ENCODE results near the gene PEX10. TPM values are rescaled to one million over a fixed set of nuclear protein-coding genes. Genes with fewer than 3 reads are reported as not detected.

The PEX10 gene
- total and polyA plus RNA-seq, 4 donors = 4.0 to 15.3 (median 11.4) TPM

DNA sequence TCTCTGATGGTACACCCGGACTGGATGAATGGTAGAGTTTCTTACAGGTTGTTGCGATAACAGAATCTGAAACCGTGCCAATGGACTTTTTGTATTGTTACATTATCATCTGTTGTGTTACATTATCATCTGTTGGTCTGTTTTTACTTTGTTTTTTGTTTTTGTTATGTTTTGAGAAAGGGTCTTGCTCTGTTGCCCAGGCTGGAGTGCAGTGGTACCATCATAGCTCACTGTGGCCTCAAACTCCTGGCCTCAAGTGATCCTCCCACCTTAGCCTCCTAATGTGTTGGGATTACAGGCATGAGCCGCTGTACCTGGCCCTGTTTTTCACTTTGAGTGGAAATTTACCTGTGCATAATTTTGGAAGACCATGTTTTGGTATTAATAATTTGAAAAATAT is 10.2 kb upstream of the PEX10 start:
- no peak for ATAC-seq (ENCODE audit: low FRiP score)
- no peak for DNase-seq

DNA sequence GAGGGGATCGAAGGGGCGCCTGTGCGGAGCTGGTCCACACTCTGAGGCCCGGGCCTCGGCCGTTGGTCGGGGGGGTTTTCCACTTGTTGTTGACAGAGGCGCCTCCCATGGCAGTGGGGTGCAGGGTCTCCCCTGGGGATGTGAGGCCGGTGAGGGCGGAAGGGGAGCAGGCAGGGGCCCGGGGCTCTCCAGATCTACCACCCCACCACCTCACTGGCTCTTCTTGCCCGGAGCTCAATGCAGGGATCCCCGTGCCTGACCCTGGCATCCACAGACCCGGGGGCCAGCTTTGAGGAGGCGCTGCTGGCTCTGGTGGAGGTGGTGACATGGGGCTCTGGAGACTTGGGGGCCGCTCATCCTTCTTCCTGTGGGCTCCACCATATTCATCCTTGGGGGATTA is 7.1 kb upstream of the PEX10 start:
- intact Hi-C loops (cut with DNase I) = loop anchor here in 1 of 2 donors (5.0 kb wide), 1 partner anchor 368 kb away; no protein-coding TSS in a partner anchor
- Histone ChIP-seq H3K36me3 (ENCODE audit: control insufficient read depth in 1 of 2, insufficient read depth in 2 of 2, low read length in 1 of 2) (no peaks in the 10 kb centered on the region), H3K27ac (ENCODE audit: low read depth in 1 of 2, low read length in 2 of 2) (no peak overlapping the region), H3K9me3 (ENCODE audit: control insufficient read depth, low read length) (peaks cover 5% of the 10 kb centered on the region), H3K27me3 (ENCODE audit: control insufficient read depth in 1 of 2, insufficient read depth in 2 of 2, low read length in 1 of 2) (no peaks in the 10 kb centered on the region), H3K4me1 (ENCODE audit: control insufficient read depth in 1 of 2, insufficient read depth in 2 of 2, low read length in 2 of 2) (no peaks in the 10 kb centered on the region), H3K4me3 (ENCODE audit: low read length in 2 of 2) (no peak overlapping the region)
- WGBS, 2 donors = 77% methylated on average over 16 of the region's 16 CpGs
- no peak for ATAC-seq (ENCODE audit: low FRiP score)
- DNase-seq = no peak

More for the DNA sequence above, 10.2 kb upstream of the PEX10 start:
- WGBS, 2 donors = 89 to 90% methylated on average over 4 of the region's 4 CpGs
- Histone ChIP-seq H3K9me3 (ENCODE audit: control insufficient read depth, low read length) (peaks cover 5% of the 10 kb centered on the region), H3K27ac (ENCODE audit: low read depth in 1 of 2, low read length in 2 of 2) (no peak overlapping the region), H3K4me3 (ENCODE audit: low read length in 2 of 2) (no peak overlapping the region), H3K36me3 (ENCODE audit: control insufficient read depth in 1 of 2, insufficient read depth in 2 of 2, low read length in 1 of 2) (no peaks in the 10 kb centered on the region), H3K4me1 (ENCODE audit: control insufficient read depth in 1 of 2, insufficient read depth in 2 of 2, low read length in 2 of 2) (no peaks in the 10 kb centered on the region), H3K27me3 (ENCODE audit: control insufficient read depth in 1 of 2, insufficient read depth in 2 of 2, low read length in 1 of 2) (no peaks in the 10 kb centered on the region)
- intact Hi-C loops (cut with DNase I) = no loop called here

DNA sequence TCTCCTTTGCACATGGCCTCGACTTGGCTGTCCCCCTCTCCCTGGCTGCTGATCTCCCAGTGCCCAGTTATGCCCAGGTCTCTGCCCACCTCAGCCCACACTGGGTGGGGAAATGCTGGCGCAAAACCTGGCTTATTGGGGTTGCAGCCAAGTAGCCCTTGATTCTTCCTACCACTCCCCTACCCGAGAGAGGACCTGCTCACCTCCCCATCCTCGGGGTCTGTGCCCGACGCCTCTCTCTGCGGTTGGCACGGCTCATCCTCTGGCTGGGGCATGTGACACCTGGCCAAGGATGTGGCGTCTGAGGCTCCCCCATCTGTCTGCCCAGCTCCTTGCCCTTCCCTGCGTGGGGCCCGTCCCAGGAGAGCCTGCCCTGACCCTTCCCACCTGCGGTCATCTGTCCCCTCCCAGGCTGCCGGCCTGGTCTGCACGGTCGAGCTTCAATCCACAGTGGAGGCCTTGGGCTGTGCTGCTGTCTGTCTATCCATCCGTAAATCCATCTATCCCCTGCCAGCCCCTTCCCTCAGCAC is 6.5 kb upstream of the PEX10 start:
- DNase-seq = no peak
- 63 to 69% methylated on average over 16 of the region's 16 CpGs for WGBS, 2 donors
- Histone ChIP-seq H3K4me1 (ENCODE audit: control insufficient read depth in 1 of 2, insufficient read depth in 2 of 2, low read length in 2 of 2) (no peaks in the 10 kb centered on the region), H3K4me3 (ENCODE audit: low read length in 2 of 2) (no peak overlapping the region), H3K27me3 (ENCODE audit: control insufficient read depth in 1 of 2, insufficient read depth in 2 of 2, low read length in 1 of 2) (no peaks in the 10 kb centered on the region), H3K9me3 (ENCODE audit: control insufficient read depth, low read length) (peaks cover 5% of the 10 kb centered on the region), H3K36me3 (ENCODE audit: control insufficient read depth in 1 of 2, insufficient read depth in 2 of 2, low read length in 1 of 2) (no peaks in the 10 kb centered on the region), H3K27ac (ENCODE audit: low read depth in 1 of 2, low read length in 2 of 2) (no peak overlapping the region)
- ATAC-seq (ENCODE audit: low FRiP score) = no peak
- intact Hi-C loops (cut with DNase I) = loop anchor here in 1 of 2 donors (5.0 kb wide), 1 partner anchor 368 kb away; no protein-coding TSS in a partner anchor

DNA sequence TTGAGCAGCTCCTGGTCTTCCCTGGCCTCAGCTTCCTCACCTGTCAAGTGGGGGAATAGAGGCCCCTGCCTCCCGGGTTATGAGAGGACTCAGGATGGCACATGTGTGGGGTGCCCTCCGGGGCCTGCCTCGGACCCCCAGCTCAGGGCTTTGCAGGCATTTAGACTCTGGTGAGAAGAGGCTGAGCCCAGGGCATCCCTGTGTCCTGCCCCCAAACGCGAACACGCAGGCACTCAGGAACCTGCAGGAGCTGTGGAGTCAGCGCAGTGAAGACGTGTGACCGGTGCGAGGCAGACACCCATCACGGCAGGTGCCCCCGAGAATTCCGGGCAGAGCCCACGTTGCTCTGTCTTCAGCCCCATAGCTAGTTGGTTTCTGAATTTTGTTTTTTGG is 5.5 kb upstream of the PEX10 start:
- intact Hi-C loops (cut with DNase I) = loop anchor here in 1 of 2 donors (5.0 kb wide), 1 partner anchor 369 kb away; no protein-coding TSS in a partner anchor
- Histone ChIP-seq H3K27ac (ENCODE audit: low read depth in 1 of 2, low read length in 2 of 2) (no peak overlapping the region), H3K9me3 (ENCODE audit: control insufficient read depth, low read length) (no peaks in the 10 kb centered on the region), H3K27me3 (ENCODE audit: control insufficient read depth in 1 of 2, insufficient read depth in 2 of 2, low read length in 1 of 2) (no peaks in the 10 kb centered on the region), H3K4me3 (ENCODE audit: low read length in 2 of 2) (no peak overlapping the region), H3K4me1 (ENCODE audit: control insufficient read depth in 1 of 2, insufficient read depth in 2 of 2, low read length in 2 of 2) (no peaks in the 10 kb centered on the region), H3K36me3 (ENCODE audit: control insufficient read depth in 1 of 2, insufficient read depth in 2 of 2, low read length in 1 of 2) (no peaks in the 10 kb centered on the region)
- ATAC-seq (ENCODE audit: low FRiP score) (no peak), DNase-seq (no peak)
- 70 to 74% methylated on average over 14 of the region's 14 CpGs for WGBS, 2 donors

DNA sequence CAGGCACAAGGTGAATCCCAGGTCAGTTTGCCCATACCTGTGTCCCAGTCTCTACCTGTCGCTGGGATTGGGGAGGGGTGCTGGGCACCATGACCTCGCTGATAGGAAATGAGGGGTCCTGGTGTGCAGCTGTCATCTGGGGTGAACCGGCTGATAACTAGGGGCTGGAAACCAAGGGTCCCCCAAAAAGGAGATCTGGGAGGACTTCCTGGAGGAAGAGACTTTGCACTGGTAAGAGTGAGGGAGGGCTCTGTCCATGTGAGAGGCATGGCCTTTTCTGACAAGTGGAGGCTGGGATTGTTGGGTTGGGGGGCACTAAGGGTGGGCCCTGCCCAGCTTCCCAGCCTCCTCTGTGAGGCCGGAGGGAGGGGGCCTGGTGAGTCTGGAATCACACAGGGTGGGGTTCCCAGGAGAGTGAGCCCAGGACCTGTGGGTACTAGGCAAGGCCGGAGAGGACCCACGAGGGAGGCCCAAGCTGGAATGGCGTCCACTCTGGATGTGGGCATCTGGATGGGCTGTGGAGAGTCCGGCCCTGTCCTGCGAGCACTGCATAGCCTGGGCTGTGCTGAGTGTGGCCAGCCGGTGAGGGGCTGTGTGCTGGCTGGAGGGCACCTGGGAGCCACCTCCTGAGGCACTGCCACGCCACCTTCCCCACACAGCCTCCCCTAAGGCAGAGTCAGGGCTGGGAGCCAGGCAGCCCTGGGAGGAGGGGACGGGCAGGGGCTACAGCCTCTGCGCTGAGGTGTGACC is 4.9 kb upstream of the PEX10 start:
- Histone ChIP-seq H3K4me1 (ENCODE audit: control insufficient read depth in 1 of 2, insufficient read depth in 2 of 2, low read length in 2 of 2) (no peaks in the 10 kb centered on the region), H3K9me3 (ENCODE audit: control insufficient read depth, low read length) (no peaks in the 10 kb centered on the region), H3K27me3 (ENCODE audit: control insufficient read depth in 1 of 2, insufficient read depth in 2 of 2, low read length in 1 of 2) (no peaks in the 10 kb centered on the region), H3K4me3 (ENCODE audit: low read length in 2 of 2) (no peak overlapping the region), H3K27ac (ENCODE audit: low read depth in 1 of 2, low read length in 2 of 2) (no peak overlapping the region), H3K36me3 (ENCODE audit: control insufficient read depth in 1 of 2, insufficient read depth in 2 of 2, low read length in 1 of 2) (no peaks in the 10 kb centered on the region)
- ATAC-seq (ENCODE audit: low FRiP score) (no peak), DNase-seq (no peak)
- intact Hi-C loops (cut with DNase I) = loop anchor here in 1 of 2 donors (5.0 kb wide), 1 partner anchor 370 kb away; no protein-coding TSS in a partner anchor
- 69 to 71% methylated on average over 13 of the region's 13 CpGs for whole genome bisulfite sequencing, 2 donors

DNA sequence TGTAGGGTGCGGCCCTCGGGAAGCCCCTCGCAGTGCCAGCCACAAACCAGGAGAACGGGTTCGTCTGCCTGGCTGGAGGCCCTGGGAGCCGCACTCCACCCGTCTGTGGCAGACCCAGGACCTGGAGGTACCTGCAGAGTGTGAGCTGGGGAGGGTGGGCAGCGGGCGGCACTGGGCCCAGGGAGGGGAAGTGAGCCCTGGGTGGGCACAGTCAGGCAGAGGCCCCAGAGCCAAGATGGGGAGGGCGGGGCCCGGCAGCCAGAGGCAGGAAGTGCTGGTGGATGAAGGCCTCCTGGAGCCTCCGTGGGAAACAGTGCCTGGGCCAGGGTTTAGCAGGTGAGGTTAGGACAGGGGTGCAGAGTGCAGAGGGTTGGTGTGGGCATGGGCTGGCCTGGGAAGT is 4.0 kb upstream of the PEX10 start:
- Histone ChIP-seq H3K4me3 (ENCODE audit: low read length in 2 of 2) (no peak overlapping the region), H3K36me3 (ENCODE audit: control insufficient read depth in 1 of 2, insufficient read depth in 2 of 2, low read length in 1 of 2) (no peaks in the 10 kb centered on the region), H3K9me3 (ENCODE audit: control insufficient read depth, low read length) (no peaks in the 10 kb centered on the region), H3K4me1 (ENCODE audit: control insufficient read depth in 1 of 2, insufficient read depth in 2 of 2, low read length in 2 of 2) (no peaks in the 10 kb centered on the region), H3K27me3 (ENCODE audit: control insufficient read depth in 1 of 2, insufficient read depth in 2 of 2, low read length in 1 of 2) (no peaks in the 10 kb centered on the region), H3K27ac (ENCODE audit: low read depth in 1 of 2, low read length in 2 of 2) (no peak overlapping the region)
- WGBS, 2 donors = 48 to 58% methylated on average over 12 of the region's 12 CpGs
- intact Hi-C loops (cut with DNase I) = loop anchor here in 1 of 2 donors (5.0 kb wide), 1 partner anchor 371 kb away; no protein-coding TSS in a partner anchor
- no peak for DNase-seq
- no peak for ATAC-seq (ENCODE audit: low FRiP score)

DNA sequence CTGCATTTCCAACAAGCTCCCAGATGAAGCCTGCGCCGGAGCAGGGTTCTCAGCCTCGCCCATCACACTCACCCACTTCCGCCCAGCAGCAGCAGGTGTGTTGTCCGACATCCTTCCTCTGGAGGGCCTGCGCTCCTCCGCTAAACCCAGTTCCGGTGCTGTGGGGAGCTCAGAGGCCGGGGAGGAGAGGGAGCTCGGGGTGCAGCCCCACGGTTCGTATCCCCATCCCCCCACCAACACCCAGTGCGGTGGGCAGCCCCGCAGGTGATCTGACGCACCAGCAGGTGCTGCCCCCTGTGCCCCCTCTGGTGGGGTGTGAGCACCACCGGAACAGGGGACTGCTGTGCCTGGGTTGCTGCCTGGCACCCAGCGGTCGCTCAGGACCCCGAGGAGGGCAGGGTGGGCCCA is 3.4 kb upstream of the PEX10 start:
- intact Hi-C loops (cut with DNase I) = loop anchor here in 1 of 2 donors (2.0 to 5.0 kb wide), 2 partner anchors 133 to 371 kb away; no protein-coding TSS in a partner anchor
- Histone ChIP-seq H3K4me3 (ENCODE audit: low read length in 2 of 2) (no peak overlapping the region), H3K9me3 (ENCODE audit: control insufficient read depth, low read length) (no peaks in the 10 kb centered on the region), H3K4me1 (ENCODE audit: control insufficient read depth in 1 of 2, insufficient read depth in 2 of 2, low read length in 2 of 2) (no peaks in the 10 kb centered on the region), H3K27ac (ENCODE audit: low read depth in 1 of 2, low read length in 2 of 2) (no peak overlapping the region), H3K27me3 (ENCODE audit: control insufficient read depth in 1 of 2, insufficient read depth in 2 of 2, low read length in 1 of 2) (no peaks in the 10 kb centered on the region), H3K36me3 (ENCODE audit: control insufficient read depth in 1 of 2, insufficient read depth in 2 of 2, low read length in 1 of 2) (no peaks in the 10 kb centered on the region)
- DNase-seq (no peak), ATAC-seq (ENCODE audit: low FRiP score) (no peak)
- 69 to 78% methylated on average over 19 of the region's 19 CpGs for WGBS, 2 donors

DNA sequence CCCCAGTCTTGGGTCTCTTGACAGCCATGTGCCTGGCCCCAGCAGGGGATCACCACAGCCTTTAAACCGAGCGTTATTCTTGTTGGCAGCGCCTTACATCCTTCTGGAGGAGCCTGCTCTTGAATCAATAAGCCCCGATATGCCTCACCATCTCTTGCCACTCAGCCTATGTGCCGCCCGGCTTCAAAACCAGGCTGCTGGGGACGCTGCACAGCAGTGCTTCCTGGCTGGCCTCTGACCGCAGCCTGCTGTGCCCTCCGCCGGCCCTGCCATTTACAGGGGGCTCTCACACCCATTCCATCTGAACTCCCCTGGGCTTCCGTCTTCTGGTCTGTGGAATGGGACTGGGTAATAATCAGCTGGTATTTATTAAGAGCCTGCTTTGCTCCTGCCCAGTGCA is 3.0 kb upstream of the PEX10 start:
- Histone ChIP-seq H3K4me1 (ENCODE audit: control insufficient read depth in 1 of 2, insufficient read depth in 2 of 2, low read length in 2 of 2) (no peaks in the 10 kb centered on the region), H3K4me3 (ENCODE audit: low read length in 2 of 2) (no peak overlapping the region), H3K27ac (ENCODE audit: low read depth in 1 of 2, low read length in 2 of 2) (no peak overlapping the region), H3K36me3 (ENCODE audit: control insufficient read depth in 1 of 2, insufficient read depth in 2 of 2, low read length in 1 of 2) (no peaks in the 10 kb centered on the region), H3K9me3 (ENCODE audit: control insufficient read depth, low read length) (no peaks in the 10 kb centered on the region), H3K27me3 (ENCODE audit: control insufficient read depth in 1 of 2, insufficient read depth in 2 of 2, low read length in 1 of 2) (no peaks in the 10 kb centered on the region)
- ATAC-seq (ENCODE audit: low FRiP score) = no peak
- WGBS, 2 donors = 68 to 71% methylated on average over 11 of the region's 11 CpGs
- no peak for DNase-seq
- intact Hi-C loops (cut with DNase I) = loop anchor here in 1 of 2 donors (2.0 to 5.0 kb wide), 2 partner anchors 133 to 372 kb away; no protein-coding TSS in a partner anchor

Measured in aorta (tissue), 5 donors.